Right lobe of liver (tissue), 4 donors: ENCODE measurements around the gene HIGD1A.

Experiments used
- CTCF ChIP-seq, 4 donors: fragments of 200-600 bp in 3 of 4; fragments of 450-650 bp in 1 of 4; IDR thresholded peaks; one replicate each; pipeline versions ENCODE4 v1.5.1 to v1.8.0; 2016 to 2022; ENCODE audit warnings: antibody characterized with exemption in 4 of 4, mild to moderate bottlenecking in 2 of 4
- POLR2A ChIP-seq: fragments of 450-650 bp; IDR thresholded peaks from one replicate; pipeline ENCODE4 v1.6.1; 2017; ENCODE audit warnings: antibody characterized with exemption, mild to moderate bottlenecking
- donor health status: DM: no; HTN: no; CAD: no.
- donor health status: DM: no; HTN: no; CAD: no.
- donor health status: DM: no; HTN: yes; CAD: no.

GRCh38 chr3:42751609-42752008 lies 52.7 kb downstream of the HIGD1A start:
- no peak for TF ChIP-seq POLR2A
- no peak for TF ChIP-seq CTCF (IDR thresholded peaks at IDR 0.05)
